ENCODE results near the gene LEUTX. TPM values are rescaled to one million over a fixed set of nuclear protein-coding genes. Genes with fewer than 3 reads are reported as not detected.
A peak's percentile ranks its signal among the peaks of the same experiment; 100 is the strongest.

Gene LEUTX
- total RNA-seq, 1 donor from 2014 or later = not detected

DNA sequence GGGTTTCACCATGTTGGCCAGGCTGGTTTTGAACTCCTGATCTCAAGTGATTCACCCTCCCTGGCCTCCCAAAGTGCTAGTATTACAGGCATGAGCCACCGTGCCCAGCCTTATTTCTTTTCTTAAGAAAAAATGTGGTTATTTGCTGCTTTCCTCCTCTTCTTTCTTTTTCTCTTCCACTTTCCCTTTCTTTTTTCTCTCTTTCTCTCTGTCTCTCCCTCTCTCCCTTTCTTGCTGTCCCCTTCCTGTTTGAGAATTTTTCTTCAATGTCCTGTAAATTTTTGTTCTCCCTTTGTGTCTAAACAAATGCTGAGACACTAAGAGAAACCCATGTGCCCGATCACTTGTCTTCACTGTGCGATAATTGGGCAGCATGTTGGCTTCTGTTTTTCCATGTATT lies 2.2 kb downstream of the LEUTX start:
- peaks cover 48% of the 10 kb centered on the region for H3K27me3 Mint-ChIP-seq
- no peaks in the 10 kb centered on the region for H3K4me1 Mint-ChIP-seq (ENCODE audit: unreplicated experiment)
- TF ChIP-seq CTCF (conservative IDR thresholded peaks at IDR 0.05) = no peak
- H3K36me3 Mint-ChIP-seq = no peaks in the 10 kb centered on the region
- no peak overlapping the region for H3K27ac Mint-ChIP-seq
- no peaks in the 10 kb centered on the region for H3K9me3 Mint-ChIP-seq
- H3K4me3 Mint-ChIP-seq = no peak overlapping the region
- DNase-seq (ENCODE audit: extremely low spot score, unreplicated experiment) = no peak

GRCh38 chr19:39788244-39788643 lies 9.6 kb downstream of the LEUTX start:
- Mint-ChIP-seq H3K36me3 (no peaks in the 10 kb centered on the region), H3K4me3 (no peak overlapping the region), H3K27ac (no peak overlapping the region), H3K27me3 (peaks cover 25% of the 10 kb centered on the region), H3K4me1 (ENCODE audit: unreplicated experiment) (peaks cover 4% of the 10 kb centered on the region), H3K9me3 (no peaks in the 10 kb centered on the region)
- DNase-seq (ENCODE audit: extremely low spot score, unreplicated experiment) = no peak
- no peak for TF ChIP-seq CTCF (conservative IDR thresholded peaks at IDR 0.05)

- peak; percentile 81 for DNase-seq (ENCODE audit: extremely low spot score, unreplicated experiment)
- Mint-ChIP-seq H3K4me3 (peak overlapping the region; percentile 80), H3K27me3 (peaks cover 23% of the 10 kb centered on the region), H3K9me3 (no peaks in the 10 kb centered on the region), H3K27ac (no peak overlapping the region), H3K4me1 (ENCODE audit: unreplicated experiment) (peaks cover 4% of the 10 kb centered on the region), H3K36me3 (no peaks in the 10 kb centered on the region)
- TF ChIP-seq CTCF (conservative IDR thresholded peaks at IDR 0.05) = peak; percentile 98
These were observed 14.4 kb downstream of the LEUTX start for GRCh38 chr19:39792999-39793546.

- no peak overlapping the region for H3K4me3 Mint-ChIP-seq
- no peaks in the 10 kb centered on the region for H3K9me3 Mint-ChIP-seq
- no peak overlapping the region for H3K27ac Mint-ChIP-seq
- H3K27me3 Mint-ChIP-seq = peaks cover 23% of the 10 kb centered on the region
- peaks cover 4% of the 10 kb centered on the region for H3K4me1 Mint-ChIP-seq (ENCODE audit: unreplicated experiment)
- no peak for TF ChIP-seq CTCF (conservative IDR thresholded peaks at IDR 0.05)
- DNase-seq (ENCODE audit: extremely low spot score, unreplicated experiment) = no peak
- no peaks in the 10 kb centered on the region for H3K36me3 Mint-ChIP-seq
These were observed 16.3 kb downstream of the LEUTX start for GRCh38 chr19:39795001-39795400.

DNA sequence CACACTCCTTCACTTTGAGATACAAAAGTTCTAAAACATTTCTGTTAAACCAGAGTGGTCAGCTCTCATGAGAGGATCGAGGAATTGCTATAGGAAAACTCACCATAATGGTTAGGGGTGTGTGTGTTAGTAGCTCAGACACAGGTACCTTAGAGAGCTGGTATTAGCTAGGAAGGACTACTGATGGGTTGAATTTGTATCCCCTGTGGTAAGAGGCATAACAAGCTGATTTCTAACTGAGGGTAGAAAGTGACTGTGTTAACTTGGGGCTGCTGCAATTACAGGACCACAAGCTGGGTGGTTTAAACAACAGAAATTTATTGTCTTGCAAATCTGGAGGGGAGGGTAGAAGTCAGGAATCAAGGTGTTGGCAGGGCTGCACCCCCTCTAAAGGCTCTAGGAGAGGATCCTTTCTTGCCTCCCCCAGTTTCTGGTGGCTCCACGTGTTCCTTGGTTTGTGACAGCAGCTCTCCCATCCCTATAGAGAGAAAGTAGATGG lies 17.4 kb downstream of the LEUTX start:
- no peak for DNase-seq (ENCODE audit: extremely low spot score, unreplicated experiment)
- no peaks in the 10 kb centered on the region for H3K9me3 Mint-ChIP-seq
- H3K27ac Mint-ChIP-seq = no peak overlapping the region
- H3K4me1 Mint-ChIP-seq (ENCODE audit: unreplicated experiment) = peaks cover 4% of the 10 kb centered on the region
- peaks cover 23% of the 10 kb centered on the region for H3K27me3 Mint-ChIP-seq
- no peak for TF ChIP-seq CTCF (conservative IDR thresholded peaks at IDR 0.05)
- no peak overlapping the region for H3K4me3 Mint-ChIP-seq
- no peaks in the 10 kb centered on the region for H3K36me3 Mint-ChIP-seq

All from type B pancreatic cell (in vitro differentiated cells).